ENCODE measurements around the gene RNPEP.

- TF ChIP-seq, protein P1, sequence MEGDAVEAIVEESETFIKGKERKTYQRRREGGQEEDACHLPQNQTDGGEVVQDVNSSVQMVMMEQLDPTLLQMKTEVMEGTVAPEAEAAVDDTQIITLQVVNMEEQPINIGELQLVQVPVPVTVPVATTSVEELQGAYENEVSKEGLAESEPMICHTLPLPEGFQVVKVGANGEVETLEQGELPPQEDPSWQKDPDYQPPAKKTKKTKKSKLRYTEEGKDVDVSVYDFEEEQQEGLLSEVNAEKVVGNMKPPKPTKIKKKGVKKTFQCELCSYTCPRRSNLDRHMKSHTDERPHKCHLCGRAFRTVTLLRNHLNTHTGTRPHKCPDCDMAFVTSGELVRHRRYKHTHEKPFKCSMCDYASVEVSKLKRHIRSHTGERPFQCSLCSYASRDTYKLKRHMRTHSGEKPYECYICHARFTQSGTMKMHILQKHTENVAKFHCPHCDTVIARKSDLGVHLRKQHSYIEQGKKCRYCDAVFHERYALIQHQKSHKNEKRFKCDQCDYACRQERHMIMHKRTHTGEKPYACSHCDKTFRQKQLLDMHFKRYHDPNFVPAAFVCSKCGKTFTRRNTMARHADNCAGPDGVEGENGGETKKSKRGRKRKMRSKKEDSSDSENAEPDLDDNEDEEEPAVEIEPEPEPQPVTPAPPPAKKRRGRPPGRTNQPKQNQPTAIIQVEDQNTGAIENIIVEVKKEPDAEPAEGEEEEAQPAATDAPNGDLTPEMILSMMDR (IDR thresholded peaks at IDR 0.05), result no peak
- TF ChIP-seq POLR2A (IDR thresholded peaks at IDR 0.05), result no peak
- no peak for TF ChIP-seq POLR2AphosphoS5 (IDR thresholded peaks at IDR 0.05)
Measured at GRCh38 chr1:202007304-202007703, 24.9 kb downstream of the RNPEP start.

Measured in breast epithelium (tissue), 3 donors.